Stimulated activated CD8-positive, alpha-beta memory T cell treated with anti-CD3 and anti-CD28 coated beads, Interleukin-15, amount 100 ng/mL, for 4 hours (primary cell): Measurements from ENCODE around the gene BPIFB6.
"Not testable (repeated sequence)": the region's sequence is repeated elsewhere in the genome, so short reads cannot be mapped to it uniquely, and the experiment has no call there.

ENCODE experiments used
- DNase-seq, 2 donors: peaks; one replicate each; pipeline ENCODE4 v3.0.0-alpha.2; 2020; ENCODE audit warnings: low read depth in 2 of 2

The BPIFB6 gene

DNA sequence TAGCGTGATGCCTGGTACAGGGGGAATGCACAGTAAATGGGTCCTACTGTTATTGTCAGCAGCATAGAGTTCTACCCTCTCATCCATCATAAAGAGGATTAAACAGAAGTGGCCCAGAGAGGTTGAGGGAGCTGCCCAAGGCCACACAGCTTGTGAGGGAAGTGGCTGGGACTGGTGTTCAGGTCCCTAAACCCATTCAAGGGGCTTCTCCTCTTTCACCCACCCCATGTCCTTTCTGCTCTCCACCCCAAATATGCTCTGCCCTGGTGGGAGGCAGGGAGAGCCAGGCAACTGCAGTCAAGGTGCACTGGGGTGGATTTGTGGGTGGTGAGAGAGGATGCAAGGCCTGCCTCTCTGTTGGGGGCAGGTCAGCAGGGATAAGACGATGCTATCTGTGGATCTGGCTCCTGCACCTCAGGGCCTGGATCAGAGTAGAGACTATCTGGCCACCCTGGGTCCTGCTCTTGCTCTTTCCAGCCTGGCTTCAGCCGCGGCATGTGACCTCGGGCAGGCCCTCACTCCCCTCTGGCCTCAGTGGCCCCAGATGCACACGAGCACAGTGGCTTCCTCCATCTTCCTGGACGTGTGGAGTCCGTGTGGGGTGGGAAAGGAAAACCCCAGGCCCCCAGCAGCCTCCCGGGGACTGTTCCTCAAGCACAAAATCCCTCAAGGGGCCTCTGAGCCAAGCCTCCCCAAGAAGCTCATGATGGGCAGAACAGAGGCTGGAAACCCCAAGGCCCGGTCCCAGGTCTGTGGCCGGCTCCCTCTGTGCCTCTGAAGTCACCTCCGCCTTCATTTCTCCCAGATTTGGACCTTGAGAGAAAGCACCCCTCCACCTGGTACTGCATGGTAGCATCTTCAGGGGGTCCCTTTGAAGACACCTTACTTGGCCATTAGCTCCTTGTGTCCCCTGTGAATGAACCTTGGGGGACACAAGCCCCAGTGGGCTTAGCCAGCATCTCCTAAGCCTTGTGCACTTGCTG is 3.4 kb upstream of the BPIFB6 start:
- no peak for DNase-seq

DNA sequence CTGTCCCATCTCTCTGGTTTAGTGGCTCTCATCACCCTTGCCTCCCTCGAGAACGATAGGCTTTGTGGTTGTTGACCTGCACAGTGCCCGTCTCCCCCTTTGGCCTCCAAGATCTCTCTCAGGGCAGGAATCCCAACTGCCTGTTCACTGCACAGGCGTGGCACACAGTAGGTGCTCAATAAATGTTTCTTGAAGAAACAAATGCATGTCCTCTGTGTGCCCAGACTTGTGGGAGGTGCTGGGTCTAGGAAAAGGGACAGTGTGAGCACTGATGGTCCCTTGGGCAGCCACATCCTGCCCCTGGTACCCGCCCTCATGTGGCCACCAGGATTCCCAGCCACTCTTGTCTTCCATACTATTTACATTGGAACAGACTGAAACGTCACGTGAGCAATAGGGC is 2.6 kb upstream of the BPIFB6 start:
- DNase-seq: no peak

DNA sequence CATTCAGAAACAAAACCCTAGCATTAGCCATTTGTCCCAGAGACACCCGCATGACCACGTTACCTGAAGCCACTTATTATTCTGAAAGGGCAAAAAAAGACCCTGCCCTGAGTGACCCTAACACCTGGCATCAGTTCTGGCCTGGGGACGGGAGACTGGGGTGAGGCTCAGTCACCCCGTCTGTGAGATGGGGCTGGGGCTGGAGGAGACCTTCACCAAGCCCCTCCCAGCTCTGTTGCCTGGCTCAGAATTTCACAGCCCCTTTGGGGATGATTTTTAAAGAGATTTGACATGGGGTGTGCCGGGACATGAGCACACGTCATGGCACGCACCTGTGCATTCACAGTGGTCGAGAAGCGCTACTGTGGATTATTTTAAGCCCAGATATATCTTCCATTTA is 1.4 kb upstream of the BPIFB6 start:
- no peak for DNase-seq

DNA sequence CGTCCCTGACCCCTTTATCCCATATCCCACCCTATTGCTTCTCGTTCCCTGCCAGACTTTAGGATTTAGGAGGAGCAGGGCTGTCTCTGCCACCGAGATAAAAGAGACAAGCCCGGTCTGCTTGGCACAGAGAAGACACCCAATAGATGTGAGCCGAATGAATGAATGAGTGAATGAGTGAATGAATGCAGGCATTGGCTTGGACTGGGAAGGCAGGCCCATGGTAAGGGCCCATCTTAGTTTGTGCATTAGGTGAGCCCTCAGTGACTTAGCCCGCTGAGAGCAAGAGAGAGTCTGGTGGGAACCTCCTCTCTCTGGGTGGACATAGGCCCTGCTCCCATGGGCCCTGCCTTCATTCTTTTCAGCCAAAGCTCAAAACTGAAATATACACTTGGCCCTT is 879 bp upstream of the BPIFB6 start:
- DNase-seq: no peak

DNA sequence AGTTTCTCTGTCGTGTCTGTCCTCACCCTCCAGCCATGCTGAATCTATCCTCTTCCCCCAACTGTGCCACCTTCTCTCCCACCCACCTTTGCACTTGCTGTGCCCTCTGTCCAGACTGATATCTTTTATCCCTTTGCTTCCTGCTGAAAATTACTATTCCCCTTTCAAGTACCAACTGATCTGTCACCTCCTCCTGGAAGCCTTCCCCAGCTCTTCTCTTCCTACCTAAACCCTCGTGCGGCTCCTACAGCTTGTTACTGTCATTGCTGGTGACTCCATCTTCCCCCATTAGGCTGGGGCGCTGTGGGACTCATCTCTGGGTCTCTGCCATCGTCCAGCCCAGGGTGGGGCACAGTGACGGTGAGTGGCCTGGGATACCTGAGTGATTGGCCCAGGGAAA is 1.1 kb downstream of the BPIFB6 start:
- DNase-seq: no peak

DNA sequence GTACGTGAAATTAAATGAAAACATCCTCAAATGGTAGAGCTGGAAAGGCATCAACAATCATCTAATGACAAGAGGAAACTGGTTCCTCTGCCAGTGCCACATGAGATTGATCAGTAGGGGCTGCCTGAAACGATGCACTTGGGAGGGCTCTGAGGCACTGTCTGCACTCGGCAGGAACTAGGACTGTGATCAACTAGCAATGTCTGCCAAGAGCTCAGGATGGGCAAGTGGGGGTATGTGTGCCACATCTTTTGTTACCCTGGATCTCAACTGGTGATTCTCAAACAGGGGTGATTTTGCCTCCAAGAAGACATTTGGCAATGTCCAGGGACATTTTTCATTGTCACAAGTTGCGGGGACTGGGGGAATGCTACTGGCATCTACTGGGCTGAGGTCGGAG is 1.9 kb downstream of the BPIFB6 start:
- DNase-seq: no peak

DNA sequence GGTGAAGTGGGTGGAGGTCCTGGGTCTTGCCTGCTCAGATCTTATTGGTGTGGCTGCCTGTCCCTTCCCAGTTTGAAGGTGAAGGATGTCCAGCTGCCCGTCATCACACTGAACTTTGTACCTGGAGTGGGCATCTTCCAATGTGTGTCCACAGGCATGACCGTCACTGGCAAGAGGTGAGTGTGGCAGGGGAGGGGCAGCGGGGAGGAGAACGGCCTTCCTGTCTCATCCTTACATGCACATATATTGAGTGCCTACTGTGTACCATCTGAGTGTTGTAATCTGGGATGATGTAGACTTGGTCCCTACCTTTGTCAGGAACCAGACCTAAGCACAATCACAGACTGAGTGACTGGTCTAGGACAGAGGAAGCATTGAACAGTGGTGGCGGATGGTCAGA is 2.7 kb downstream of the BPIFB6 start:
- no peak for DNase-seq

DNA sequence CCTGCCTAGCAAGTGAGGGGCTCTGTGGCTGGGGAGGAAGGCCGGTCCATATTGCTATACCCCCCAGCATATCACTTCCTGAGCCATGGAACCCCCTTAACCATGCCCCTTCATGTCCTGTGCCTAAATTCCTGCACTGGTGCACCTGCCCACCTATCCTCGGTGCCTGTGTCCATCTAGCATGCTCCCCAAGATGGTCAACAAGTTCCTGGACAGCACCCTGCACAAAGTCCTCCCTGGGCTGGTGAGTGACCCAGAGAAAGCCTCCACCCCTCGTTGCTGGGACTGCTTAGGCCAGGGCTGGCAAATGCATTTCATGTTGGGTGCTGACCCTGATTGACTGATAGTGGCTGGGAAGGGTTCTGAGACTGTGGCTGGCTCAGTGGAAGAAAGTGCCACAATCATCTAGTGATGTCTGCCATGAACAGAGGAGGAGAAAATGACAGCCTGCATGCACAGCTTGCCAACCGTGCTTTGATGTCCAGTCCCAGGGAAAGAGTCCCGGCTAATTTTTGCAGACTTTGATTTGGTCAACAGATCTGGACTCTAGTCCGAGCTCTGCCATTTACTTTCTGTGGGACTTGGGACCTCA is 3.5 kb downstream of the BPIFB6 start:
- DNase-seq: no peak

DNA sequence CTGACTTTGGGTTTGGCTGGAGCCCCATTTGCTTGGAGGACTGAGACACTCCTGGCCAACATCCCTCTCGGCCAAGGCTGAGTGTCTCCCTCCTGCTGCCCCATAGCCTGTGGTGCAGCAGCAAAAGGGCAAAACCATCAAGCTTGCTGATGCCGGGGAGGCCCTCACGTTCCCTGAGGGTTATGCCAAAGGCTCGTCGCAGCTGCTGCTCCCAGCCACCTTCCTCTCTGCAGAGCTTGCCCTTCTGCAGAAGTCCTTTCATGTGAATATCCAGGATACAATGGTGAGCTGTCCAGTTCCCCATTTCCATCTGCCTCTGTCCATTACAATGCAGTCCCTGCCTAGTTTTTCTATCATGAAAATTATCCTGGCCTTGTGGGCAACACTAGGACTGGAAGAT is 6.0 kb downstream of the BPIFB6 start:
- DNase-seq: no peak

DNA sequence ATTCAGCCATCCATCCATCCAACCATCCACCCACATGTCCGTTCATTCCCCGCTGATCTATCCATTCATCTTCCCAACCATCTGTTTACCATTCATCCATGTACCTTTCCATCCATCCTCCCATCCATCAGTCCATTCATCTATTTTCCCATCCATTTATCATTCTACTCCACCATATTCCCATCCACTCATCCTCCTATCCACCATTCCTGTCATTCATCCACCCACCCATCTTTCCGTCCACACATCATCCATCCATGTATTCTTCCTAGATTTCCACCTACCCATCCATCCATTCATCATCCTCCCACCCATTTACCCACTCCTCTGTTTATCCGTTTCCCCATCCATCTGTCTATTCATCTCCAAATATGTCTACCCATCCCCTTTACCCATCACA is 6.8 kb downstream of the BPIFB6 start:
- DNase-seq: no peak

DNA sequence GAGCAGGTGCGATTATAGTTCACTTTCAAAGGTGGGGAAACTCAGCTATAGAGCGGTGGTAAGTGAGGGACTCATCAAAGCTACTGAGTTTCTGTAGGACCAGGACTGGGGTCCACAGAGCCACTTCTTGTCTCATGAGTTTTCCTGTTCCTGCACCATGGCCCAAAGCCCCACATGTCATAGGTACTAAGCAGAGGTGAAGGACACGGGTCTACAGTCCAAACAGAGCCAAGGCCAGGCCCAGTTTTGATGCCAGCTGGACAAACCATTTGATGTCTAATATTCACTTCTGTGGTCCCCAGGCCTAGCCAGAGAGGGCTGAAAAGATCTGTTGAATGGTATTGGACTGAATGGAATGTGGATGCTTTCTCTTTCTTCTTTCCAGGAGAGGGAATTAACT is 11.0 kb downstream of the BPIFB6 start:
- DNase-seq: no peak

DNA sequence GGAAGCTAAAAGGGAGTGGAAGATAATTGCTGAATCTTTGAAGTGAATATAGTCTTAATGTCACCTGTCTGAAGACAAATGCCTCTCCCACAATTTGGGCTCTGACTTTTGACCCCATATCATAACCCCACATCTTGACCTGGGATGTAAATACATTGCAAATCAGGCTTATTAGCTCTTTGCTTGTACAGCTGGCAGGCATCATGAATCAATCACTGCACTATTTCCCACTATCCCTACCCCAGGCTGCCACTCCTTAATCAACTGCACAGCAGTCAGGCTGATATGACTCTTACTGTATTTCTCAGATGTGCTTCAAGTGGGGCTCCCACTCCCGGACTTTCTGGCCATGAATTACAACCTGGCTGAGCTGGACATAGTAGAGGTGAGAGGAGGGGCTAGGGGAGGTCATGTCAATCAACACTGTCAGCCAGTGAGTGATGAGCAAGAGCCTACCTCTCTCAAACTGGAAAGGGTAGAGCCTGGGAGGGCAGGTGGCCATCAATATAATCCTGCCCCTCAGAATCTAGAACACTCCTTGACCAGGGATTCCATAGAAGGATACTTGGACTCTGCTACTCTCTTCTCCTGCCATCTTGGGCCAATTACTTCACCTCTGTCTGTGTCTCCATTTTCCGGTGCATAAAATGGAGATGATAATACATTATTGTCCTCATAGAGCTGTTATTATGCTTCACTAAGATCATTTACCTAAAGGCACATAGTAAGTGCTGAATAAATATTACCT is 11.7 kb downstream of the BPIFB6 start:
- no peak for DNase-seq

DNA sequence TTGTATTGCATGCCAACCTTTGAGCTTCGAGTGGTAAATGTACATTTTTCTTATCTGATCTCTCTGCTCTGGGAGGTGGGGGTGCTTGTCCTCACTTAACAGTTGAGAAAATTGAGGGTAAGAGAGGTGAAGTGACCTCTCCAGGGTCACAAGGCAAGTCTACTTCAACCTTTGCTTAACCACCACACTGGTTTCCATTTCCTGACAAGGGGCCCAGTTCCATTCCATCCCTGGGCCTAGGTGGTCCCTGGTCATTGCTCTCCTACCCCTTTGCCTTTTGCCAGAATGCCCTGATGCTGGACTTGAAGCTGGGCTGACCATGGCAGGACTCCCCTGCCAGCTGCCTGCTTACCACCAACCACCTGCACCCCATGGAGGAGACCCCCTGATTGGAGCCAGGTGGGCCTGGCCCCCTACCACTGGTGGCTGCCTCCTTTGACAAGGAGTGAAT is 12.3 kb downstream of the BPIFB6 start:
- no peak for DNase-seq

DNA sequence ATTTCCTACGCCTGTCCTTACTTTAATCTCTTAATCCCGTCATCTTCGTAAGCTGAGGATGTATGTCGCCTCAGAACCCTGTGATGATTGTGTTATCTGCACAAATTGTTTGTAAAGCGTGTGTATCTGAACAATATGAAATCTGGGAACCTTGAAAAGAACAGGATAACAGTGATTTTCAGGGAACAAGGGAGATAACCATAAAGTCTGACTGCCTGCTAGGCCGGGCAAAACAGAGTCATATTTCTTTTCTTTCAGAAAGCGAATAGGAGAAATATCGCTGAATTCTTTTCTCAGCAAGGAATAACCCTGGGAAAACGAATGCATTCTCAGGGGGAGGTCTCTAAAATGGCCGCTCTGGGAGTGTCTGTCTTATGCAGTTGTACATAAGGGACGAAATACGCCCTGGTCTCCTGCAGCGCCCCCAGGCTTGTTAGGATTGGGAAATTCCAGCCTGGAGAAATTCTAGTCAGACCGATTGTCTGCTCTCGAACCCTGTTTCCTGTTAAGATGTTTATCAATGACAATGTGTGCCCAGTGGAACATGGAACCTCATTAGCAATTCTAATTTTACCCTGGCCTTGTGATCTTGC is 13.8 kb downstream of the BPIFB6 start:
- not testable (repeated sequence) for DNase-seq

DNA sequence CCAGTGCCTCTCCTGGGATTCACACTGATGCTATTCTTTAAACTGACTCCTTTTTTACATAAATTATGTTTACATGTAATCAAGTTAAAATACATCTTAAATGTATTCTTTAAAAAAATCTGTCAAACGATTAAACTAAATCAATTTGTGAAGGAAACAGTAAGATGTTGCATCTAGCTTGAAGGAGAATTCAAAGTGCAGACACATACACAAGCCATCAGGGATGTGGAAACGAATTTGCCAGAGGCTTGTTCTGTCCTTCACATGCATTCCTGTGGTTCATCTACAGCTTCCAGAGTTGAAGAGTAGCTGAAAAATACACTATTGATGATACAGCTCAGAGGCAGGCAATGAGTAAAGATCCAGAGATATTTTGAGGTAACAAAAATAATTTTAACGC is 15.0 kb downstream of the BPIFB6 start:
- no peak for DNase-seq

DNA sequence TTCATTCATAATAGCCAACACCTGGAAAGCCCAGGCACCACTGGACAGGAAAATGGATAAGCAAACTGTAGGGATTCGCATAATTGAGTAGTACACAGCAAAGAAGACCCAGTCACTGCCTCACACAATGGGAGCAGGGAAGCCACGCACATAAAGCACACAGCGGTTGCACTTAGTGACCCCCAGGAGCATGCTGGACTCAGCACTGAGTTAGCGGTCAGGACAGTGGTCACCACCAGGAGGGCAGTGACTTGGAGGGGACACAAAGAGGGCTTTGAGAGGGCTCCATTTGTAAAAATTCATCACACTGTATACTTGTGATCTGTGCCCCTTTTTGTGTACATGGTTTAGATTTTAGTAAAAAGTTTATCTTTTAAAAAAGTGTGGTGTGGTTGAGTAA is 19.9 kb downstream of the BPIFB6 start:
- DNase-seq: no peak

DNA sequence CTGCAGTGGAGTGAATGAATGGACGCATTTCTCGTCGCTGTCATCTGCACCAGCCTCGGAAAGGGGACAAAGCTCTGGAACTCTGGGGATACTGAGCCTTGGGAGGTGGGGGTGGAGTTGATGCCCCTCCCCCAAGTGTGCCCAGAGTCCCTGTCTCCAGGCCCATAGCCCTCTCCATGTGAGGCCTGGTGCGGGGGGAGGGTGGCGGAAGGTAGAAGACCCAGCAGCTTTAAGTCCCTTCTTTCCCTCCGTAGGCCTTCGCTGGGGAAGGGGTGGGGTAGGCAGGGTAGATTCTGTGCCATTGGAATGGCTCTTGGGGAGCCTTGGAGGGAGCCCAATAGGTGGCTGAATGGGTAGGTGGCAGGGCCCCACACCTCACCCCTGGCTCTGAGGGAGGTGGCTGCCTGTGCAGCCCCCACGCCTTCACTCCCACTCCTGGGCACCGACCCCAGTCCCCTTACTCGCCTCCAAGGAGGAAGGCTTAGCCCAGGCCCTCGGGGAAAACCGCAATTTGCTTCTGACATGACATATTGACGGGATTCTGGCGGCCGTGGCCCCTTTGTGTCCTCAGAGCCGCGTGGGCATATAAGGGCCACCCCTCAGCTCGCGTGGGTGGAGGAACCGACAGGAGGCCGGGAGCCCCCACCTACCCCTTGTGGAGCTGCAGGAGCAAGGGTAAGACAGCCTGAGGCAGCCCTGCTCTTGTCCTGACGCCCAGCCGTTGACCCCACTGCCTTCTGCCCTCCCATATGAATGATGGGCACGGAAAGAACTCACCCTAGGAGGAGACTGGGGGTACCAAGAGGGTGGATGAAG is 22.1 kb downstream of the BPIFB6 start, which contains the start of gene BPIFB3:
TSS of gene BPIFB3 (plus strand) at position 613 of the 816 bp plus-strand sequence. CDS start 1,533 bp downstream, outside the sequence.
- DNase-seq: no peak

DNA sequence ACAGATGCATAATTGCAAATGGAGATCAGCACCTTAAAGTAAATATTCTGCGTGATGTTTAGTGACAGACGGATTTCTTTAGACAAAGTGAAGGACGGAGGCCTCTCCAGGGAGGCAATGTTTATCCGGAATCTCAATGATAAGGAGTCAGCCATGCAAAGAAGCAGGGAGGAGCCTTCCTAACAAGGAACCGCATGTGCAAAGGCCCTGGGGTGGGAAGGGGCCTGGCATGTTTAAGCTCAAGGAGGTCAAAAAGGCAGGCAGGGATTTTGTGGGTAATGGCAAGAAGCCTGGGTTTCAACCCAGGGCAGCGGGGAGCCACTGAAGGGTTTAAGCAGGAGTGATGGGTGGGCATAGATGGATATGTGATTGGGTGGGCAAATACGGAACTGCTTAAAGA is 22.9 kb downstream of the BPIFB6 start:
- no peak for DNase-seq

DNA sequence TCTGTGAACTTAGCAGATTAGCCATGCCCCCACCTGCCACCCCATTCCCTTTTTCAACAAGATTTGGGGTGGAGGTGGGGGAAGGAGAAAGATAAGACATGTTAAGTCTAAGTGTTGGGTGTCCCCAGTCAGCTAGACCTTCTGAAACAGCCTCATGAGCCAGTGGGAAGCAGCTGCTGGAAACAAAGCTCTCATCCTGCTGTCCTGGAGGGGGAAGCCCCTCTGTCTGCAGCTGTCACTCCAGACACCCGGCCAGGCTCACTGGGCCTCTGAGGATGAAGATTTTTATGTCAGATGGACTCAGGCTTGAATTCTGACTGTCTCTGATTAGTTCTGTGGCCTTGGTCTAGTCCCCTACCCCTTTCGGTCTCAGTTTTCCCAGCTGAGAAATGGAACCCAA is 23.3 kb downstream of the BPIFB6 start:
- no peak for DNase-seq

DNA sequence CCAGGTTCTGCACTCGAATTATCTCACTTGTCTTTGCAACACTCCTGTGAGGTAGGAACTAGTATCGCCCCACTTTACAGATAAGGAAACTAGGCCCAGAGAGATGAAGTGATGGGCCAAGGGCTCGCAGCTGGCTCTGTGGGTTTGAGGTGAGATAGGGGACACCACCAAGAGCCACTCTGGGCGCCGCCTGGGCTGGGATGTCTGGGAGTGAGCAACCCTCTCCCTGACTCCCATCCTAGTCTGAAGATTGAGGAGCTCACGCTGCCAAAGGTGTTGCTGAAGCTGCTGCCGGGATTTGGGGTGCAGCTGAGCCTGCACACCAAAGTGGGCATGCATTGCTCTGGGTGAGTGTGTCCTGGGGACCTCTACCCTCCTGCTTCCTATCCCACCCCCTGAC is 27.7 kb downstream of the BPIFB6 start:
- DNase-seq: no peak

DNA sequence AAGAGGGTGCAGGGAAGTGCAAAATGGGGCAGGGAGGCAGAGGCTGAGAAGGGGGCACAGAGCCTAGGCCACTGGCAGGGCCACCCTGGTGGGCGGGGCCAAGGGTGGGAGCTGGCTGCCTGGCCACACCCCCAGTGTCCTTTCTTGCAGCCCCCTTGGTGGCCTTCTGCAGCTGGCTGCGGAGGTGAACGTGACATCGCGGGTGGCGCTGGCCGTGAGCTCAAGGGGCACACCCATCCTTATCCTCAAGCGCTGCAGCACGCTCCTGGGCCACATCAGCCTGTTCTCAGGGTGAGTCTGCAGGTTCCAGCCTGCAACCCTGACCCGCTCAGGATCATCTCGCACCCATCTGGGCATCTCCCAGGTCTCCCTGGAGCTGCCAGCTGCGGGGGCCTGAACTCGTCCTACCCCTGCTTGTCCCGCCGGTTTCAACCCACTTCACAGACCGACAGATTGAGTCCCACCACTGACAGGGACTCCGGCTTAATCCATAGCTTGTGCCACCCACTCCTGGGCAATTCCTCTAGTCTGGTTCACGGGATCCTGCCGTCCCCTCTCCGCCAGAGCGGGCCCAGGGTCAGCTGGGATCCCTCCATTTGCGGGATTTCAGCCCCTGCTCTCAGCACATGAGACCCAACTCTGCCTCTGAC is 28.4 kb downstream of the BPIFB6 start:
- DNase-seq: no peak
